ENCODE measurements around the gene DCAF16. TPM values are rescaled to one million over a fixed set of nuclear protein-coding genes. Genes with fewer than 3 reads are reported as not detected.

The DCAF16 gene
- total RNA-seq, 1 donor from 2014 or later, result 34.2 TPM

DNA sequence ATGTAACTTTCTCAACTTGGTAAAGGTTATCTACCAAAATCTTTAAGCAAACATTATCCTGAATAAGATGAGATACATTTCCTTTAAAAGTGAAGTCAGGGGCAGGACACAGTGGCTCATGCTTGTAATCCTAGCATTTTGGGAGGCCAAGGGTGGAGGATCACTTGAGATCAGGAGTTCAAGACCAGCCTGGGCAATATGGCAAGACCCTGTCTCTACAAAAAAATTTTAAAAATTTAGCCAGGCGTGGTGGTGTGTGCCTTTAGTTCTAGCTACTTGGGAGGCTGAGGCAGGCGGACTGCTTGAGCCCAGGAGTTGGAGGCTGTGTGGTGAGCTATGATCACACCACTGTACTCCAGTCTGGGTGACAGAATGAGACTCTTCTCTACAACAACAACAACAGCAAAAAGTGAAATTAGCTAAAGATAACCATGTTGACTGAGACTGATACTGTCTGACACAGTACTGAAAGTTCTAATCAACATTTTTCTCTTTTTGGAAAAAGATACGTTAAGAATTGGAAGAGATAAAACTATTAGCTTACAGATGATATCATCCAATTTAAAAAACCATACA lies 4.9 kb downstream of the DCAF16 start:
- TF ChIP-seq, protein P1, sequence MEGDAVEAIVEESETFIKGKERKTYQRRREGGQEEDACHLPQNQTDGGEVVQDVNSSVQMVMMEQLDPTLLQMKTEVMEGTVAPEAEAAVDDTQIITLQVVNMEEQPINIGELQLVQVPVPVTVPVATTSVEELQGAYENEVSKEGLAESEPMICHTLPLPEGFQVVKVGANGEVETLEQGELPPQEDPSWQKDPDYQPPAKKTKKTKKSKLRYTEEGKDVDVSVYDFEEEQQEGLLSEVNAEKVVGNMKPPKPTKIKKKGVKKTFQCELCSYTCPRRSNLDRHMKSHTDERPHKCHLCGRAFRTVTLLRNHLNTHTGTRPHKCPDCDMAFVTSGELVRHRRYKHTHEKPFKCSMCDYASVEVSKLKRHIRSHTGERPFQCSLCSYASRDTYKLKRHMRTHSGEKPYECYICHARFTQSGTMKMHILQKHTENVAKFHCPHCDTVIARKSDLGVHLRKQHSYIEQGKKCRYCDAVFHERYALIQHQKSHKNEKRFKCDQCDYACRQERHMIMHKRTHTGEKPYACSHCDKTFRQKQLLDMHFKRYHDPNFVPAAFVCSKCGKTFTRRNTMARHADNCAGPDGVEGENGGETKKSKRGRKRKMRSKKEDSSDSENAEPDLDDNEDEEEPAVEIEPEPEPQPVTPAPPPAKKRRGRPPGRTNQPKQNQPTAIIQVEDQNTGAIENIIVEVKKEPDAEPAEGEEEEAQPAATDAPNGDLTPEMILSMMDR (IDR thresholded peaks at IDR 0.05; ENCODE audit: unreplicated experiment), result no peak
- Mint-ChIP-seq H3K27me3 (ENCODE audit: unreplicated experiment) (peaks cover 6% of the 10 kb centered on the region), H3K4me3 (ENCODE audit: unreplicated experiment) (no peak overlapping the region), H3K9me3 (ENCODE audit: unreplicated experiment) (no peaks in the 10 kb centered on the region), H3K4me1 (ENCODE audit: unreplicated experiment) (peaks cover 23% of the 10 kb centered on the region), H3K27ac (ENCODE audit: unreplicated experiment) (no peak overlapping the region), H3K36me3 (ENCODE audit: low read depth, unreplicated experiment) (peaks cover 21% of the 10 kb centered on the region)
- DNase-seq (ENCODE audit: low spot score), result no peak

DNA sequence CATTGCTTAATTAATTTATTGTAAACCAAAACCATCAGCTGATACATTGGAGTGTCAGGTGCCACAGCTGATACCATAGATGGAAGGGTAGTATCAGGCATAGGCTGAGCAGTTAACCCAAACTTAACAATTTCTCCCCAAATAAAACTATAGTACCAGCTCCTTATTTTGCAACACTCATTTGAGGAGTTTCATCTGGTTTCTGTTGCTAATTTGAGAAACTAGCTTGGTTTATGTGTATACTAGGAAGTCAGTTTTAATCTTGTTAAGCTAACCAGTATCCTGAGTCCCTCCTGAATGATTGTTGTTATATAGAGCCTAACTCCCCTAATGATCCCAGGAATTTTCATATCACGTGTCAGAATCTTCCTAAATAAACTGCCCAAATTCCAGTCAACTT lies 12.7 kb downstream of the DCAF16 start:
- H3K36me3 Mint-ChIP-seq (ENCODE audit: low read depth, unreplicated experiment), result peaks cover 4% of the 10 kb centered on the region
- no peak overlapping the region for H3K4me3 Mint-ChIP-seq (ENCODE audit: unreplicated experiment)
- H3K27me3 Mint-ChIP-seq (ENCODE audit: unreplicated experiment), result no peaks in the 10 kb centered on the region
- no peak for DNase-seq (ENCODE audit: low spot score)
- H3K9me3 Mint-ChIP-seq (ENCODE audit: unreplicated experiment), result no peaks in the 10 kb centered on the region
- TF ChIP-seq, protein P1 (IDR thresholded peaks at IDR 0.05; ENCODE audit: unreplicated experiment), result no peak
- H3K27ac Mint-ChIP-seq (ENCODE audit: unreplicated experiment), result no peak overlapping the region
- H3K4me1 Mint-ChIP-seq (ENCODE audit: unreplicated experiment), result no peaks in the 10 kb centered on the region

DNA sequence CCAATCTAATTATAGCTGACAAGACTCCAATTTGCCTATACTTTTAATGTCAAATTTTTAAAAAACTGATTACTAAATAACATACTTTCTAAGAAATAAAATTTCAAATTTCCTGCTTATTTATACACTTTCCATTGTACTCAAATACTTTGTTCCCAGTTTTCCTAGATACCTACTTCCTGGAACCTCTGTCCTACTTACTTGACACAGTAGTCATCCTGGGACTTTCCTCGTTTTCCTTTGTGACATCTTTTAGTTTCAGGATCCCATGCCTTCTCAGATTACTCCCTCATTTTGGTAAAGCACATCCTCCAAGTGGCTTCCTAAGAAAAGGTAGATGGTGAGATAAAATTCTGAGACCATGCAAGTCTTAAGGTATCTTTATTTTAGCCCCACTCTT lies 15.8 kb downstream of the DCAF16 start:
- no peaks in the 10 kb centered on the region for H3K36me3 Mint-ChIP-seq (ENCODE audit: low read depth, unreplicated experiment)
- no peak for DNase-seq (ENCODE audit: low spot score)
- no peak overlapping the region for H3K4me3 Mint-ChIP-seq (ENCODE audit: unreplicated experiment)
- TF ChIP-seq, protein P1 (IDR thresholded peaks at IDR 0.05; ENCODE audit: unreplicated experiment), result no peak
- no peak overlapping the region for H3K27ac Mint-ChIP-seq (ENCODE audit: unreplicated experiment)
- H3K27me3 Mint-ChIP-seq (ENCODE audit: unreplicated experiment), result no peaks in the 10 kb centered on the region
- no peaks in the 10 kb centered on the region for H3K4me1 Mint-ChIP-seq (ENCODE audit: unreplicated experiment)
- no peaks in the 10 kb centered on the region for H3K9me3 Mint-ChIP-seq (ENCODE audit: unreplicated experiment)

DNA sequence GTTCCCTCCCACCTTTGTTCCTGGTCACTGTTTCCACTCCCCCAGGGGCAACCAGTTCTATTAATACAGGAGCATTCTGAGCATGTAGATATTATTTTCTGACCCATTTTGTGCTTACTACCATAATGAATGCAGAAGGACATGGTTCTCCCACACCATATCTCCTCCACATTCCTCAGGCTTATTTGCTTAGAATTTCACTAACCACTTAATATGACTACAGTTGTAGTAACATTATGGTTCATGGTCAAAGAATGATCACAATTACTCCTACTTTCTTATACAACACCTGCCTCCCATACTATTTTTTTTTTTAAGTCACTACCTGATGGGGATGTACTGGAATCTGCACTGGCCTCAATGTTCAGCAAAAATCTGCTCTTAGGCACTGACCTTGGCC lies 21.6 kb downstream of the DCAF16 start:
- DNase-seq (ENCODE audit: low spot score), result no peak
- no peaks in the 10 kb centered on the region for H3K27me3 Mint-ChIP-seq (ENCODE audit: unreplicated experiment)

DNA sequence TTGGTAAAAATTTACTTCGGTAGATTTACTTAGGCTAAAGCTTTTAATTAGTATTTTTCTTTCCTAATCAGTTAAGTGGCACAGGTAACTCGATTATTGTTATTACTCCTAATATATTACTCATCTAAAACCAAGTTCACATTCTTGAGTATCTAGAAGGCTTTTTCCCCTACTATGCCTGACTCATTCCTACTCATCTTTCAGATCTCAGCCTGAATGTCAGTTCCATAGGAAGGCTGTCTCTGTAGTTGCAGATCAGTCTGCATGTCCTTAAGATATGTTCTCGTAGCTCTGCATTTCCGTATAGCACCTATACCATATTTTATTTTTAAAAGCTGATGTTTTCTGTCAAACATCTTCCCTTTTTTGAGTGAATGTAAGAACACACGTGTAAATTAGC lies 23.2 kb downstream of the DCAF16 start:
- Mint-ChIP-seq H3K36me3 (ENCODE audit: low read depth, unreplicated experiment) (no peaks in the 10 kb centered on the region), H3K27me3 (ENCODE audit: unreplicated experiment) (peaks cover 3% of the 10 kb centered on the region), H3K4me1 (ENCODE audit: unreplicated experiment) (no peaks in the 10 kb centered on the region), H3K9me3 (ENCODE audit: unreplicated experiment) (no peaks in the 10 kb centered on the region), H3K4me3 (ENCODE audit: unreplicated experiment) (no peak overlapping the region), H3K27ac (ENCODE audit: unreplicated experiment) (no peak overlapping the region)
- TF ChIP-seq, protein P1 (IDR thresholded peaks at IDR 0.05; ENCODE audit: unreplicated experiment), result no peak
- no peak for DNase-seq (ENCODE audit: low spot score)

More for the DNA sequence above, 21.6 kb downstream of the DCAF16 start:
- Mint-ChIP-seq H3K9me3 (ENCODE audit: unreplicated experiment) (no peaks in the 10 kb centered on the region), H3K4me3 (ENCODE audit: unreplicated experiment) (no peak overlapping the region), H3K4me1 (ENCODE audit: unreplicated experiment) (no peaks in the 10 kb centered on the region), H3K36me3 (ENCODE audit: low read depth, unreplicated experiment) (no peaks in the 10 kb centered on the region), H3K27ac (ENCODE audit: unreplicated experiment) (no peak overlapping the region)
- TF ChIP-seq, protein P1 (IDR thresholded peaks at IDR 0.05; ENCODE audit: unreplicated experiment), result no peak
